Fibroblast of upper back skin (primary cell): ENCODE measurements around the gene ZNF470.

Experiments used
- DNase-seq: peaks from one replicate; pipeline ENCODE4 v3.0.0-alpha.2; 2013

The ZNF470 gene

DNA sequence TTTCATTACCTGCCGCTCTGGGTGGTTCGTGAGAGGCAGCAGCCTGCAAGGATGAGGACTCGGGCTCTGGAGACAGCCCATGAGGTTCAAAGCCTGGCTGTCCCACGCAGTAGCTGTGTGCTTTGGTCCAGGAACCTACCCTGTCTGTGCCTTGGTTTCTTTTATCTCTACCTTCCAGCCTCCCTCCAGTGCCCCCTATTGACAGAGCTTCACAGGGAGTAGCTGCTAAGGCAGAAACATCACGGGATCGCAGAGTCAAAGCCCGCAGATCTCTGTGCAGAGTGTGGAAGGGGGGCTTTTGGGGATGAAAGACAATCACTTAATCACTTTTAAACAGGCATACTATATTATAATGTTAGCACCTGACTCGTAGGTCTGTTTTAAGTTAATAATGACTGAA lies 44.0 kb downstream of the ZNF470 start:
- DNase-seq = no peak

DNA sequence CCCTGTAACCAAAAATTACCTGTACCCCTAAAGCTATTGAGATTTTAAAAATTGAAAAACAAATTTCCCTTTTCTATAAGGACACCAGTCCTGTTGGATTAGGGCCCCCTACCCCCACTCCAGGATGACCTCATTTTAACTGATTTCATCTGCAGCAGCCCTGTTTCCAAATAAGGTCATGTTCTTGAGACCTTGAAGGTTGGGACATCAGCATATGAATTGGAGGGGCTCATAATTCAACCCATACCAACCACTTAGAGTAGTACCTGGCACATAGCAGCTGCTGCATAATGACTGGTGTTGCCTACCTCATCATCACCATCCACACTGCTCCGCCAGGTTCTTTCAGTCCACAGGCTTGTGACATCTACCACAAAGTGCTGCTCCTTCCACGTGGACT lies 45.5 kb downstream of the ZNF470 start:
- DNase-seq = no peak

DNA sequence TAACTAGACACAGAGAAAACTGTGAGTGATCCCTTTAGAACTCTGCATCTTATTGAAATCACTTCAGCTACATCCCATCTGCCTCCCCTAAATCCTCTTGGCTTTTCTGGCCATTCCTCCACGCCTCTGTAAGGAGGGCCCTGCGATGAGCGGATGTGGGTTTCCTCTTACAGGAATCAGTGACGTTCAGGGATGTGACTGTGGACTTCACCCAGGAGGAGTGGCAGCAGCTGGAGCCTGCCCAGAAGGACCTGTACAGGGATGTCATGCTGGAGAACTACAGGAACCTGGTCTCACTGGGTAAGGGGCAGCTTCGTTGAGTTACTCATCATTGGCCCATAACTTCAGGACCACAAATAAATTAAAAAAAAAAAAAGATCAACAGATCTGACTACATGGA lies 46.4 kb downstream of the ZNF470 start:
- no peak for DNase-seq

DNA sequence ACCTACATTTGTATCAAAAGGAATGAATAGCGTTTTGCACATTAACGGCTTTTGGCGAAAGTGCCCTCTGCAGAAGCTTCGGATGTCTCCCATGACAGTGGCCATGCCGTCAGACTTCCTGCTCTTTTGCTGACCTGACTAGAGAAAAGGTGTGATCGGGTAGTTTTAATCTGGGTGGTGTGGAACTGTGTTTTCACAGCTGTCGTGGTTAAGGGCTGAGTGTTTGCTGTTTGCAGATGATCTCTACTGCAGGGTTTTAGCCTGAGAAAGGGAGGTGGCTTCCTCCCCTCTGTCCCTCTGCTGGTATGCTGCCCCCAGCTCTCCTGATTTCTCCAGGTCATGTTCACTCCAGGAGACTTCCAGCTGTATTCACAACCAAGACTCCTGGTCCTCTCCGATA lies 50.3 kb downstream of the ZNF470 start:
- no peak for DNase-seq

DNA sequence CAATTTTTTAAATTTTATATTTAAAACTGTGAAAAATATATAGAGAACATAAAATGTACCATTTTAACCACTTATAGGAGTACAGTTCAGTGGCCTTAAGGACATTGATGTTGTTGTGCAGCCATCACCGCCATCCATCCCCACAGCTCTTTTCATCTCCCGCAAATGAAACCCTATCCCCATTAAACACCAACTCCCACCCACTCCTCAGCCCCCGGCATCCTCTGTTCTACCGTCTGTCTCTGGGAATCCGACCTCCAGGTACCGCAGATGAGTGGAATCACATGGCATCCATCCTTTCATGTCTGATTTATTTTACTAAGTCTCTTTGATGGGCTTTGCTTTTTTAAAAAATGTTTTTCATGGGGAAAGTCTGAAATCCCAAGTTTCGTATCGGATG lies 51.9 kb downstream of the ZNF470 start:
- no peak for DNase-seq

DNA sequence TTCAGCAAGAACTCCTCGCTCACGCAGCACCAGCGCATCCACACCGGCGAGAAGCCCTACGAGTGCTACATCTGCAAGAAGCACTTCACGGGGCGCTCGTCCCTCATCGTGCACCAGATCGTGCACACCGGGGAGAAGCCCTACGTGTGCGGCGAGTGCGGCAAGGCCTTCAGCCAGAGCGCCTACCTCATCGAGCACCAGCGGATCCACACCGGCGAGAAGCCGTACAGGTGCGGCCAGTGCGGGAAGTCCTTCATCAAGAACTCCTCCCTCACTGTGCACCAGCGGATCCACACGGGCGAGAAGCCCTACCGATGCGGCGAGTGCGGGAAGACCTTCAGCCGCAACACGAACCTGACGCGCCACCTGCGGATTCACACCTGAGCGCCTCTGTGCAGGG lies 55.1 kb downstream of the ZNF470 start:
- no peak for DNase-seq

DNA sequence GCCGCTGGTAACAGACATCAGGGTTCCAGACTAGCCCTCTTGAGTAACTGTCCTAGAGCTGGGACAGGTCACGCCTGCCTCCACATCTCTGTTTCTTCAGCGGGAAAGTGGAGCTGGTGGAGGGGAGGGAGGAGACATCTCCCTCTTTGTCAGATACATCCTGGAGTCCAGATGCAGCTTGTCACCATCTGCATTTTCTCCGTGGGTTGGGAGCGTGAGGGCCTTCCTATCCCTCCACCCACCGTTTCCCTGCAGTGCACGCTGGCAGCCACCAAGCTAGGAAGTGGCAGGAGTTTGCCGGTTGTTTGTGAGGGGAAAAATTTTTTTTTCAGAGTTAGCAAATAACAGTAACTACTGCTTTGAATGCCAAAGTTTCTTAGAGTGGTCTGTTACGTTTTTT lies 55.7 kb downstream of the ZNF470 start:
- DNase-seq = no peak

DNA sequence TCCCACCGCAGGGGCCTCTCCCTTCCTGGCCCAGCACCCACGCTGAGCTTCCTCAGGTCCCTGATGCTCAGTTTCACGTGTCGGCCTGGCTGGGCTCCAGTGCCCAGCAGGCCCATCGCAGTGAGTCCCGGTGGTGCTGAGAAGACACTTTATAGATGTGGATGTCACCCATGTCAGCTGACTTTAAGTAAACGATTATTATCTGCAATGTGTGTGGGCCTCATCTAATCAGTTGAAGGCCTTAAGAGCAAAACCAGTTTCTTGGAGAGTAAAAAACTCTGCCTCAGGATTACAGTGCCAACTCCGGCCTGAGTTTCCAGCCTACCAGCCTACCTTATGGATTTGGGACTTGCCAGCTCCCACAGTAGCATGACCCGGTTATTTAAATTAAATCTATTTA lies 58.4 kb downstream of the ZNF470 start:
- DNase-seq = no peak

DNA sequence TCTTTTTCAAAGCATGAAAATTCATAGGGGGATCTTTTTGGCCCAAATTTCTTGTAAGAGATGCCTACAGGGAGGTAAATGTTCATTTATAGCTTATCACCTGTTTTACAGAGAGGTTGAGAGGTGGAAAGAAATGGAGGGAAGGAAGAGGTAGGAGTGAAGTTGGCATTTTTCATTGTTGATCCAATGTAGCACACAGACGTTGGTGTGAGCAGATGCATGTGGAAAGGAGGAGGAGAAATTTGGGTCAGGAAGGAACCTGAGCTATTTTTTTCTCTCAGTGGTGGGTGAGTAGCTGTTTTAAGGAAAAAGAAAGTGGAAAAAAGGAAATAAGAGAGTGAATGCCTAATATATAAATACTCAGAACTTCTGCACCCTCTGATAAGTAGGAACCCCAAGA lies 65.8 kb downstream of the ZNF470 start:
- DNase-seq = no peak

DNA sequence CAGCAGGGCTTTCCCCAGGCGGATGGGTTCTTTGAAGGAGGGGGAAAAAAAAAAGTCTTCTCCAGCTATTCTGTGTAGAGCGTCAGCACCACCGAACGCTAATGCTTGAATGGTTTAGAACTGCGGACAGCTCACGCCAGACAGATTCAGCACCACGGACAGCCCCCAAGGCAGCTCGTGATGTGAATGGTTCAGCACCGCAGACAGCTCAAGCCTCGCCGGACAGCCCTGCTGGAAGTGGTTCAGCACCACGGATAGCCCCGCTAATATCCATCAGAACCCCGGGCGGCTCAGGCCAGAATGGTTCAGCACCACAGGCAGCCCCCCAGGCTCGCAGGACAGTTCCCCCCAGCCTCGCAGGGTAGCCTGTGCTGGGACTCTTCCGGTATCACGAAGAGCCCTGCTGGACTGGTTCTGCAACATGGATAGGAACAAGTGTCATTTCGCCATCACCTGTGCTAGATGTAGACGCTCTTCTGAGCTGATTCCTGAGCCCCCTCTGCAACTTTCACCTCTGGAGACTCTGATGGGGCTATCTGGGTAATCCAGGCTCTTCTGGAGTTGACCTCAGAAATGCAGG lies 70.8 kb downstream of the ZNF470 start:
- DNase-seq = peak; percentile 59
